CD4-positive, alpha-beta T cell treated with Interleukin-2 at 100 ng/mL for 4 hours (primary cell): ENCODE results near the gene RECK.

ENCODE experiments used
- DNase-seq: peaks from one replicate; pipeline ENCODE4 v3.0.0-alpha.2; 2020; ENCODE audit warnings: low spot score

Gene RECK

GRCh38 chr9:36029202-36029601, 7.5 kb upstream of the RECK start:
- no peak for DNase-seq

GRCh38 chr9:36029765-36030528, 6.8 kb upstream of the RECK start:
- no peak for DNase-seq

- DNase-seq = no peak
Observed at GRCh38 chr9:36030871-36031270, 5.8 kb upstream of the RECK start.

- DNase-seq = no peak
Observed at GRCh38 chr9:36031774-36032555, 4.7 kb upstream of the RECK start.

GRCh38 chr9:36033788-36034187, 2.9 kb upstream of the RECK start:
- DNase-seq = no peak

- DNase-seq = no peak
Observed at GRCh38 chr9:36034234-36034633, 2.5 kb upstream of the RECK start.

GRCh38 chr9:36035006-36035405, 1.7 kb upstream of the RECK start:
- no peak for DNase-seq

GRCh38 chr9:36036253-36036779, 397 bp upstream of the RECK start:
- DNase-seq = no peak

GRCh38 chr9:36037549-36038122, 923 bp downstream of the RECK start:
- peak; percentile 12 for DNase-seq

- DNase-seq = no peak
Observed at GRCh38 chr9:36039121-36039520, 2.4 kb downstream of the RECK start.

GRCh38 chr9:36039696-36040095, 3.0 kb downstream of the RECK start:
- no peak for DNase-seq

GRCh38 chr9:36040271-36040925, 3.7 kb downstream of the RECK start:
- no peak for DNase-seq

- no peak for DNase-seq
Observed at GRCh38 chr9:36041506-36041905, 4.8 kb downstream of the RECK start.

GRCh38 chr9:36045610-36046009, 8.9 kb downstream of the RECK start:
- no peak for DNase-seq

GRCh38 chr9:36046923-36047322, 10.2 kb downstream of the RECK start:
- DNase-seq = no peak

- DNase-seq = no peak
Observed at GRCh38 chr9:36049408-36049807, 12.7 kb downstream of the RECK start.

- DNase-seq = no peak
Observed at GRCh38 chr9:36050476-36050875, 13.8 kb downstream of the RECK start.

- no peak for DNase-seq
Observed at GRCh38 chr9:36051317-36051716, 14.6 kb downstream of the RECK start.

GRCh38 chr9:36053971-36054370, 17.3 kb downstream of the RECK start:
- no peak for DNase-seq

GRCh38 chr9:36056896-36057295, 20.2 kb downstream of the RECK start:
- DNase-seq = no peak

- DNase-seq = no peak
Observed at GRCh38 chr9:36063804-36064447, 27.2 kb downstream of the RECK start.
